NCI-H526 (cell line): ENCODE results near the gene HSD11B1.

Experiments used
- DNase-seq, 2 experiments: peaks; one replicate each; lab custom pipeline; 2025; lab: John Stamatoyannopoulos, UW

HSD11B1 gene

DNA sequence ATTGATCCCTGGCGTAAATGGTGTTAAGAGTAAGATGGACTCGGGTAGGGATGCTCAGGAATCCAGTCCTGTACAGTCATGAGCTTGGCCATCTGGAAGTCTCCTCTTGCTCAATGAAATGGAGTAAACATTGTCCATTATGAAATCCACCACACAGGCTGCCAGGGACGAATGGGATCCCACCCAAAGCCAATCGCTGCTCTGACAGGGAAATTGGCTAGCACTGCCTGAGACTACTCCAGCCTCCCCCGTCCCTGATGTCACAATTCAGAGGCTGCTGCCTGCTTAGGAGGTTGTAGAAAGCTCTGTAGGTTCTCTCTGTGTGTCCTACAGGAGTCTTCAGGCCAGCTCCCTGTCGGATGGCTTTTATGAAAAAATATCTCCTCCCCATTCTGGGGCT lies at the start of gene HSD11B1:
Gene HSD11B1, plus strand, starts transcription at position 263 of the 400 bp plus-strand sequence. Its CDS starts 97 bp downstream, at position 360.
- DNase-seq, result no peak

DNA sequence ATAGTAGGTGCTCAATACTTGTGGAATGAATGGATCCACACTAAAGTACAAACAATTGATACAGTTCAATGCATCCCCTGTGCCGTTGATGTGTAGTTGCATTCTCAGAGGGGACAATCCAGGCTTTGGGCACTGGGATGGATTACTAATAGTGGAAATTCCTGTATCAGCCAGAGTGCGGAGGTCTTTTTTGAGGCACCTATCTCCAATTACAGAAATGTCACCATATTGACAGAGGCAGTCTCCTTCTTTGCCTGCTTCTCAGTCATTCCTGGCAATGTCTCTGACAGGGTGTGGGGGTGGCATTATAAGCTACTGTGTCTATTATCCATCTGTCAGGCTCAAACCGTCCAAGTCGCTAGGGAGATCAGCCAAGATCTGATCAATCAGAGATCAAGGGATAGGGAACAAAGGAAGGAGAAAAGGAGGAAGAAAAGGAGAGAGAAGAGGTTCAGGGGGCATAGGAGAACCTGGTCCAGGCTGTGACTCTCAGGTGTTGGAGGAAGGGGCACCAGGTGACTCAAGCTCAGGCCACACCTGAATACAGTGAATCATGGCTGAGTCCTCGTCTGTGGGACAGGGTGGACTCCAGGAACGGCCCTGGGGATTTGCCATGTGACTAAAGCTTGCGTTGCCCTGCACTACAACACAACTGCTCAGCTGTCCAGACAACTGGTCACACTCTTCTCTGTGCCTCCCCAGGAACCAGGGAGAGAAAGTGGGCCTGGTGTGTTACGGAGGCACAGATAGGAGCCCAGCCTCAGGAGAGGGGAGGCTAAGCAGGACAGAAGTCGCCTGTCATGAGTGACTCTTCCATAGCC lies 49.0 kb upstream of the HSD11B1 start:
- DNase-seq, result no peak

DNA sequence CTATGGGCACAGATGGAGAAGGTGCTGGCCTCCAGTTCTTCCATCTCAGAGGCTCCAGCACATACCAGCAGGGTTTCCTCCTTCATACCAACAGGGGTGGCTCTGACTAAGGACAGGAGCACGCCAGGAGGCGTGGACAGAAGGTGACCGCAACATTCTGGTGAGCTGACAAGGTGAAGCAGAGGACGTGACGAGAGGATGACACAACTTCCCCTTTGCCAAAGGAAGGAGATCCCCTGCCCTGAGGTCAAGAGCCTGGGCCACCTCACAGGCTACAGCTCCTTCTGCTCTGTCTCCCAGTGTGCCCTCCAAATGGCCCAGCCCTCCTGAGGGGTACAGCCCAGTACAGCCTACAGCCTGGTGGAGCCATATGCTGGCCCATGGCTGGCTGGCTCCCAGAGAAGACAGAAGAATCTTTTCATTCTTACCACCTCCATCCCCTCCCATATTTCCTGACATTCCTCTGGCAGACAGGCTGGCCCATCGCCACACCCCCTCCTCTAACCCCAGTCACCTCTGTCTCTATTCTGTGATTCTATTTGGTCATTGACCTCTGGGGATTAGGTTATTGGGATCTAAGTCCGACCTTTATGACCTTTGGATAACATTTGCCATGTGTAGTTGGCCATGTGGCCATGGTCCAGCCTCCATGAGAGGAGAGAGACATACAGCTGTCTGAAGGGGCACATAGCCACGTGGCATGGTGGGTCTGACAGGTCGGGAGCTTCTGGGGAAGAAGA lies 47.3 kb upstream of the HSD11B1 start:
- no peak for DNase-seq

DNA sequence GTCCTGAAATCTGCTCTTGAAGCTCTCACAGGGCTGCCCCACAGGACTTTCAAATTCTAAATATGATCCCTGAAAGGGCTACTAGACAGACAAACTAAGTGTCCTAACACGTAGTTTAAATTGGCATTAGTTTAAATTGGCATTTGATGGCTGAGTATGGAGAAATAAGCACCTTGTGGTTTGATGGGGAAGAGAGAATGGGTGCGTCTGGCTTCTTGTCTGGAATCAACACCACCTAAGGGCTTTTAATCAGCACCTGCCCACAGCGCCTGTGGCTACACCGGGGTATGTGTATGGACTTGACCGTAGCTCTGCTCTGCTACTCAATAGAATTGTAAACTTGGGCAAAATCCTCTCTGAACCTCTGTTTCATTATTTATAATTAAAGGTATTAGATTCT lies 46.7 kb upstream of the HSD11B1 start:
- DNase-seq, result no peak

DNA sequence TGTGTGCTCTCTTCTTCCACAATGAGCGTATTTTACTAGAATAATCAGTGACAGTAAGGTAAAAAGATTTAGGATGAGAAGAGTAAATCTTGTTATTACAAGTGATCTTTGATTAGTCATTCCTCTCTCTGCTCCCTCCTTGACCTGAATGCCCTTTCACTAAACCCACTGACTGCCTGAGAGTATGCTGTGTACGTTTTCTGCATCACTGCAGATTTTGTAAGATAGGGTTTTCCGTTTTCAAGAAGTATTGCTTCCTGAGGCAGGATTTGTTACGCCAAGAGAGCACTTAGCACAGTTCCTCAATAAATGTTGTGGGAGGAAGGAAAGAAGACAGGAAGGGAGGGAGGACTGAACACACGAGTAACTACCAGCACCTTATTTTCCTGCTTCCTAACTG lies 44.7 kb upstream of the HSD11B1 start:
- DNase-seq, result no peak

DNA sequence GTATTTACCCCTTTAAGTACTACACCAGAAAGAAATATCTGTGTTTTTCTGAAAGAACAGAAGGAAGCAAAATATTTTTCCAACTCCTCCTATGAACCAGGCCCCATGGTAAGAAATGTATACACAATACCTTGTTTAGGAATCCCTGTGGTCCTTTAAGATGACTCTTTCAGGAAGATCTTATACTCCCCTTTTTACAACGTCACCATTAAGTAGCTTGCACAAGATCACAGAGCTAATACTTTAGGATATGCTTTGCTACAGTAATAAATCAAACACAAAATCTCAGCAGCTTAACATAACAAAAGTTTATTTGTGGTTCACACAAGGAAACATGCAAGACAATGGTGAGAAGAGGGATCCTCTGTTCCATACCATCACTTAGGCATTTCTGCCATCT lies 43.6 kb upstream of the HSD11B1 start:
- no peak for DNase-seq

DNA sequence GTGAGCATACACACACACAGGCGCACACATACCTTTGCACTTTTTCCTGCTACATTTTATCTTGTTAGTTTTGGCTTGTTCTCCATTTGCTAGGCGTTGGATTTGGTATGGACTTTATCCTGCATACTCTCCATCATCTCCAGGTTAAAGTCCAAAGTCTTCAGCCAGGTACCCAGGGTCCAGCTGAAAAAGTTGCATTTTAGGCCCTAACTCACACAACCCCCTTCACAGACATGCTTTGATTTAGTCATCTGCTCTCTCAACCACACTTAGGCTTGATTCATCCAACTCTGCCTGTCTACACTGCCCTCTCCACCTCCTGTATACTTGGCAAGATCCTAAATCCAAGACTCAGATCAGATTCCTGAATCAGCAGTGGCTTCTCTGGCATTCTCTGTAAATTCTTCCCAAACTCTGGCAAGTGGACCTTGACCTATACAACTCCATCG lies 41.7 kb upstream of the HSD11B1 start:
- no peak for DNase-seq

DNA sequence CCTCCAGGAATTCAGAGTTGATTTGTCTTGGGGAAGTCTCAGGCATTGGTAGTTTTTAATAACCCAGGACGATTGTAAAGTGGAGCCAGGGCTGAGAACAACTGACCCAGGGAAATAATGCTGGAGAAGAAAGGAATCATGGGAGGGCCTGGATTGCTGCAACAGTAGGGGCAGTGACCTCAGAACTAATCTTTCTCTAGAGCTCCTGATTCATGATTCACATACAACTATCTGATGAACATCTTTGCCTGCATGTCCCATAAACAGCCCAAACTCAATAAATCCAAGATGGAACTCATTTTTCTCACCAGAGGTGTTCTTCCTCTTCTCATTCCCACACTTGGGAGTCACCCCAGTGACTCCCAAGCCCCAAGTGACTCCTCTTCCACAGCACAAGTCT lies 37.5 kb upstream of the HSD11B1 start:
- no peak for DNase-seq

DNA sequence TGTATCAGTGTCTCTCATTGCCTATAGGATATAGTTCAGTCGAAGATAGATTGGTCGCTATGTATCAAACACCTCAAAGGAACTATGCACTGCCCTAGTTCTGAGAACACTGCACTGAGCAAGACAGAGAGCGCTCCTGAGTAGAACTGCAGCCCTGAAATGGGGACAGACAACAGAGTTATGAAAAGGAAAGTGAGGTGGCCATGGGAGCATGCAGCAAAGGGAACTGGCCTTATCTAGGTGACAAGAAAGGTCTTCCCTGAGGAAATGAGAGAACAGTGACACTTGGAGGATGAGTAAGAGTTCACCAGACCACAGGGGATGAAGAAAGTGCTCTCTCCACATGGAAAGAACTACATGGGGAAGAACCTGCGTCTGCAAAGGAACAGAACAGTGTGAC lies 36.9 kb upstream of the HSD11B1 start:
- DNase-seq, result no peak

DNA sequence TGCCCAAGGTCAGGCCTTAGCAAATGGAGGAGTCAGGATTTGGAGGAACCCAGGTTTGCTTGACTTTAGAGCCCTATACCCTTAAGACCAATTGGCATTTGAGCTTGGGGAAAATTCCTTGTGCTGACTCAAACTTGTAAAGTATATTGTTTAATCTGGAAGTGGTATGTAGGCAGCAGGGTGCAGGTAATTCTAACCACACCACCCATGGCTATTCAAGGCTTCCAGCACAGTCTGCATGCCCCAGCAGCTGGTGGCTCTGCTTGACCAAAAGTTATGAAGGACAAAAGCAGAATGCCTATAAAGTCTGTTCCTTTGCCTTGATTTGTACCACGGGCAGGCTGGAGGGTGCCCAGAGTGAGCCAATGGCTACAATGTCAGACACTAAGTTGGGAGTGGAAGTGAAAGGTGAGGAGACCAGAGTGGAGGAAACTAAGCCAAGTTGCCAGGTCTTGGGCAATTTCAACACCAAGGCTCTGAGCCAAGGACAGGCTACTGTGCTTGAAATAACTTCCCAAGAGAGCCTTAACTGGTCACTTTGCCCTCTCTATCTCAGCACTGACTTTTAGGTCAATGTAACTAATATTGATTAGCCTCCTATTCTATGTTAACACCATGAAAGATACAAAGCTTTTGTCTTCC lies 34.1 kb upstream of the HSD11B1 start:
- DNase-seq, result no peak

DNA sequence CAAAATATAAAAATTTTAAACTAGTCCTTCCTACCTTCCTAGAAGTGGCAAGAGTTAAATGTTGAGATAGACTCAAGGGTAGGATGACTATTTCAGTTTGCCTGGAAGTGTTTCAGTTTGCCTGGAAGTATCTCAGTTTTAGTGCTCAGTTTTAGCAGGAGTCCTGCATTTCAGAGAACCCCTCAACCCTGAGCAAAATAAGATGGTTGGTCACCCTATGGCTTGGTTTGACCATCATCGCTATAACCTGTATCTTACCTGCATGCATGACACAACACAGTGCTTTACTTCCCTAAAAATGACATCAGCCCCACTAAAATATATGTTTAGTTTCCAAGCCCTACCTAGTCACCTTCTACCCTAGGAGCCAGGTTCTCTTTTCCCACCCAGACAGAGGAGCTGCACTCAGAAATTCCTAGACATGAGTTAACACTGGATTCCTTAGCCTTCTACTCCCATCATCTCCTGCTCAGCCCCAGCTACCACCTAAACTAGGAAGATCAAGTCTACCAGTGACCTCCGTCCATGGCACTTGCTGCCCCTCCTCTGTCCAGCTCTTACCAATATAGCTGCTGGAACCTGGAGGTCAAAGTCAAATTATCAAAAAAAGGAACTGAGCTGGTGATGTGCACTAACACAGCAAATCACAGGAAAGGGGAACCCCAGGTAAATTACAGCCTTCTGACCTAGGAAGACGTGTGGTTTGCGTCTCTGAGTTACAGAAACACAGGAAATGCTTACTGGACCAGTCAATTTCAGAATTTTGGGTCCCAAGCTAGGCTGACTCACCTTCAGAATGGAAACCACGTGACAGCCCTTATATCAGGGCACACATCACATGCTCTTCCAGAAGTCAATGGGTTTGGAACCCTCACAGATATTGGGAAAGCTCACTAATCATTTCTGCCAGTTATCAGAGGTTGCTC lies 31.7 kb upstream of the HSD11B1 start:
- DNase-seq, result no peak

DNA sequence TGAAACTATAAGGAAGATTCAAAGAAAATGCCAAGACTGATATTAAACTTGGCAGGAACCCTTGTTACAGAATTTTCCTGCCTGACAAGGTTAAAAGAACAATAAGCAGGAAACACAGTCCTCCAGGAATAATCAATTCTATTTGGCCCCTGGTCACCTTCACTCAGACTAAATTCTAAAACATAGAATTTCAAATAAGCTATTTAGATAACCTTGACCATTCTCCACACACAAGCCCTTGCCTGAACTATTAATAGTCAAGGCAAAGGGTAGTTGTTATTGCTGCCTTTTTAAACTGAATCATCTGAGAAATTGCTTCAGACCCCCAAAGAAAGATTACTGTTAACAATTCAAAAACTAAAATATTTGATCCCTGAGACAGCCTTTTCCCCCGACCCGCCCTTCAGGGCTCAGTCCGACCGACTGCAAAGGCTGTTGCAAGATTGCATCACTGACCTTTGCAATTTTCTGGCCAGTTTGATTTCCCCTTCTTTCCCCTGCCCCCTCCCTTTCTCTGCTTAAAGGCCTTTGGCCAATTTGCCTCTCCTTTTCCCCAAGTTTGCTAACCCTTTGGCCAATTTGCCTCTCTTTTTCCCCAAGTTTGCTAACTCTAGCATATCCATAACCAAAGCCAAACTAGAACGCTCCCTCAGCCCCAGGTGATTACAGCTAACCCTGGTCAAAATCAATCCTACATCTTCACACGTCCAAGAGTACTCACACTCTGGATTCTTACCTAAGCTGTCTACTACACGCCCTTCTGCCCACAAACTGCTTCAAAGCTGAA lies 30.8 kb upstream of the HSD11B1 start:
- DNase-seq, result no peak

DNA sequence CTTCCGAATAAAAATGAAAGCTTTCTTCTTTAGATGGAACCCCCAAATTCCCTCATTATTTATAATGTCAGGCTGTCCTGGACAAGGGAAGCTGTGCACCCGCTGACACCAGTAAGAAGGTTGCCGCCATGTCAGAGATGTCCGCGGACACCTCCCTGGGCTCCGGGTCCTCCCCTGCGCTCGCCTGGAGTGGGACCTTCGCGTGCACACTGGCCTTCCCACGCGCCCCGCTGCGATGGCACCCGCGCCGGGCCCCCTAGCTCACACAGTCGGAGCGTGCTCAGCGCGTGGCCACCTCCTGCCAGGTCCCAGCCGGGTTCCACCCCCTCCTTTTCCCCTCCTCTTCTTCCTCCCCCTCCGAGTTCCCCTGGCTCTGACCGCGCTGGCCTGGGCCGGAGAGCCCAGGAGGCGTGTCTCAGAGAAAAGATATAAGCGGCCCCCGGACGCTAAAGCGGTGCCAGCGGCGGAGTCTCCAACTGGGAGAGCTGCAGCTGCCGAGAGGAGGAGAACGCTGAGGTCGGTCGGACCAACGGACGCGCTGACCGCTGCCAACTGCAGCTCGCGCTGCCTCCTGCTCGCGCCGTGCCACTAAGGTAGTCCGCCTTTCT lies 29.6 kb upstream of the HSD11B1 start, which contains the start of gene G0S2:
Gene G0S2, plus strand, starts transcription at position 456 of the 608 bp plus-strand sequence. CDS start 273 bp downstream, outside the sequence.
- DNase-seq, result peak; percentile 0 to 61

DNA sequence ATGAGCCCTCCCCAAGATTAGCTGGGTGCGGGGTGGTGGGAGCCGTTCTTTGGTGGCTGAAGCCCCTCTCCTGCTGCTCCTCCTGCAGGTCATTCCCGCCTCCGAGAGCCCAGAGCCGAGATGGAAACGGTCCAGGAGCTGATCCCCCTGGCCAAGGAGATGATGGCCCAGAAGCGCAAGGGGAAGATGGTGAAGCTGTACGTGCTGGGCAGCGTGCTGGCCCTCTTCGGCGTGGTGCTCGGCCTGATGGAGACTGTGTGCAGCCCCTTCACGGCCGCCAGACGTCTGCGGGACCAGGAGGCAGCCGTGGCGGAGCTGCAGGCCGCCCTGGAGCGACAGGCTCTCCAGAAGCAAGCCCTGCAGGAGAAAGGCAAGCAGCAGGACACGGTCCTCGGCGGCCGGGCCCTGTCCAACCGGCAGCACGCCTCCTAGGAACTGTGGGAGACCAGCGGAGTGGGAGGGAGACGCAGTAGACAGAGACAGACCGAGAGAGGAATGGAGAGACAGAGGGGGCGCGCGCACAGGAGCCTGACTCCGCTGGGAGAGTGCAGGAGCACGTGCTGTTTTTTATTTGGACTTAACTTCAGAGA lies 29.0 kb upstream of the HSD11B1 start:
- peak in 1 of 2 experiments; percentile 54 for DNase-seq

DNA sequence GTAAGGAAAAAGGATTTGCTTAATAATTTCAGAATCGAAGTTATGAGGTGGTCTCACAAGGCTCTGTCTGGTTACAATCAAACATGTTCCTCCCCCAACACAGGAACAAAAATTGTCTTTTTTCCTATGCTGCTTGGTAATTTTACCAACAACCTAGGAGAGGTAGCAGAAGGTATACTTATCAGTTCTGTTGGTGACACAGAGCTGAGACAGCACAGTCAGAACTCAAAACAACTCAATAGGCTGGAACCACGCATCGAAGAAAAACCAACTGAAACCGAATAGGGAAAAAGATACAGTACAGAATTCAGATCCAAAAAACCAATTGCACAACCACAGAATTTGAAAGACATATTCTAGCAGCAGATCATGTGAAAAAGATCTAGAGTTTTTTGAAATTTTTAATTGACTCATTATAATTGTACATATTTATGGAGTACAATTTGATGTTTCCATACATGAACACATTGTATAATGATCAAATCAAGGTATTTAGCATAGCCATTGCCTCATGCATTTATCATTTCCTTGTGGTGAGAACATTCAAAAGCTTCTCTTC lies 25.6 kb upstream of the HSD11B1 start:
- no peak for DNase-seq

DNA sequence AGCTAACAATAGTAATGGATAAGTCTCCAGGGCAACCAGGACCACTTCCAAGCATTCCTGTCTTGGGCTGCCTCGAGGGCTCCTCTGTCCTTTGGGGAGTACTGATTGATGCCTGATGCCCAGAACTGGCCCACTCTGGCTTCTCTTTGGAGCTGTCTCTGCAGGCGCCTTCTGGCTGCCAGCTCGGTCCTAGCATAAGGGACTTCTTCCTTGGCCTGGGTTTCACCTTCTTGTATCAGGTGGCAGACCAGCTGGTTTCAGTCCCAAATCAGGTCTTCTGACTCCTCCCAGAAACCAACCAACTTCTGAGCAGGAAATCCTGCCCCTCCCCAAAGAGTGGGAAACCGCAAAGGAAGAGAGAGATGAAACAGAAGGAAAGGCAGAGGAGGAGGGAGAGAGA lies 18.8 kb upstream of the HSD11B1 start:
- DNase-seq, result no peak

DNA sequence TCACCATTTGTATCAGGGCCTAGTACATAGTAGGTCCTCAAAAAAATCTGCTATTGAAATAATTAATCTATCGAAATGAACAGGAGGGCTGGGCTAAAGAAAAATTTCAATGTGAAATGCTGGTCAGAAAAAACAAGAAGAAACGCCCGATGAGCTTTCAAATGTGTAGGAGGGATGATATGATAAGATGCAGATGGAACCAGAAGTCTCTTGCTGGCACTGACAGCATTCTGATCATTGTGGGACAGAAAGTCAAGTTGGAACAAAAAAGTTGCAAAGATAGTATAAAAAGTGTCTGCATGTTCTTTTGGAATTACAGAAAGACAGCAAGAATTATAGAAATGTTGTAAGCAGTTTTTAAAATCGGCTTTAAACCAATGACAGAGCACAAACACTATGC lies 18.3 kb upstream of the HSD11B1 start:
- no peak for DNase-seq

DNA sequence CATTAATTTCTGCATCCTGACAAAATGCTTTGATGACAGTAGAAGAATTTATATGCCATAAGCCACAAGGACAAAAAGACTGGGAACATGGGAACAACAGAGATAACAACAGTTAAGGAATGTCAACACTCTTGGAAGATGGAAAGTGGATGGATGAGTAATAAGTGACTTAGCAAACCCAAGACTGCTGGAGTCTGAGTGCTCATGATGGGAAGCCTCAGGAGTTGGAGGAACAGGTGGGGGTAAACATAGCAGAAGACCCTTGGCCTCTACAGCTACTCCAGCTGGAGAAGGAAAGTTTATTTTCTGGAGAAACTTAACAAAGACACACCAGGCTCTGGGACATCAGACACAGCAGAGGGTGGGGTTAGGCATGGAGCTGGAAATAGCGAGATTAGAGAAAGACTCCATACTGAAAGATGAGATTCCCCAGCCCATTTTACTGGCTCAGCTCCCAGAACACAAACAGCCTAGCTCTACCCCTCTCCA lies 15.9 kb upstream of the HSD11B1 start:
- DNase-seq, result no peak

DNA sequence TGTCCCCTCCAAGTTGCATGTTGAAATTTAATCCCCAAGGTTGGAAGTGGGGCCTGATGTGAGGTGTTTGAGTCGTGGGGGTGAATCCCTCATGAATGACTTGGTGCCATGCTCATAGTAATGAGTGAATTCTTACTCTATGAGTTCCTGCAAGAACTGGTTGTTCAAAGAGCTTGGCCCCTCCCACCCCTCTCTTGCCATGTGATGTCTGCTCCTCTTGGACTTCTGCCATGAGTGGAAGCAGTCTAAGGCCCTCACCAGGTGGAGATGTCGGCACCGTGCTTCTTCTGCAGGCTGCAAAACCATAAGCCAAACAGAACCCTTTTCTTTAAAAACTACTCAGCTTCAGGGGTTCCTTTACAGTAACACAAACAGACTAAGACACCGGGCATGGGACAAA lies 15.2 kb upstream of the HSD11B1 start:
- peak in 1 of 2 experiments; percentile 1 for DNase-seq
